SW480 (cell line): ENCODE results near the gene TPST2.
"Not testable (repeated sequence)": the region's sequence is repeated elsewhere in the genome, so short reads cannot be mapped to it uniquely, and the experiment has no call there.

Source experiments
- DNase-seq: peaks from one replicate; pipeline ENCODE4 v3.0.0-alpha.2; 2016; ENCODE audit warnings: low spot score

TPST2 gene

GRCh38 chr22:26534171-26534855 lies 55.6 kb downstream of the TPST2 start:
- no peak for DNase-seq

- DNase-seq: no peak
These were observed 60.6 kb downstream of the TPST2 start for GRCh38 chr22:26529345-26529744.

GRCh38 chr22:26528518-26528917 lies 61.4 kb downstream of the TPST2 start:
- DNase-seq: not testable (repeated sequence)

GRCh38 chr22:26527574-26528465 lies 62.1 kb downstream of the TPST2 start:
- no peak for DNase-seq

GRCh38 chr22:26527167-26527566 lies 62.8 kb downstream of the TPST2 start:
- no peak for DNase-seq

- no peak for DNase-seq
These were observed 63.9 kb downstream of the TPST2 start for GRCh38 chr22:26525946-26526564.

GRCh38 chr22:26524870-26525269 lies 65.1 kb downstream of the TPST2 start:
- no peak for DNase-seq

GRCh38 chr22:26522592-26522991 lies 67.3 kb downstream of the TPST2 start:
- DNase-seq: no peak

GRCh38 chr22:26522012-26522411 lies 67.9 kb downstream of the TPST2 start:
- DNase-seq: no peak

- no peak for DNase-seq
These were observed 72.5 kb downstream of the TPST2 start for GRCh38 chr22:26517429-26517828.

- no peak for DNase-seq
These were observed 73.4 kb downstream of the TPST2 start for GRCh38 chr22:26516503-26516902.

GRCh38 chr22:26515931-26516330 lies 74.0 kb downstream of the TPST2 start:
- DNase-seq: no peak

GRCh38 chr22:26514419-26515161 lies 75.3 kb downstream of the TPST2 start:
- no peak for DNase-seq

GRCh38 chr22:26513838-26514237 lies 76.1 kb downstream of the TPST2 start:
- DNase-seq: no peak

- DNase-seq: peak; percentile 75
These were observed 77.7 kb downstream of the TPST2 start, which contains the start of gene TFIP11 for GRCh38 chr22:26512149-26512793. Gene TFIP11 (minus strand): TSS chr22:26512473. CDS start chr22:26510272, 2,201 bp downstream.

- DNase-seq: no peak
These were observed 81.8 kb downstream of the TPST2 start for GRCh38 chr22:26508148-26508547.

GRCh38 chr22:26503758-26504157 lies 86.2 kb downstream of the TPST2 start:
- DNase-seq: no peak

- no peak for DNase-seq
These were observed 87.0 kb downstream of the TPST2 start for GRCh38 chr22:26502688-26503561.

GRCh38 chr22:26501996-26502395 lies 87.9 kb downstream of the TPST2 start:
- DNase-seq: no peak

GRCh38 chr22:26499188-26499703 lies 90.7 kb downstream of the TPST2 start:
- no peak for DNase-seq
